Gastrocnemius medialis (tissue), 4 donors: ENCODE data around the gene IL21.

ENCODE experiments used
- POLR2A ChIP-seq, 2 donors: fragments of 450-650 bp; IDR thresholded peaks; one replicate each; pipeline ENCODE4 v1.6.1; 2017; ENCODE audit warnings: antibody characterized with exemption in 2 of 2, mild to moderate bottlenecking in 2 of 2, moderate library complexity in 2 of 2
- TF ChIP-seq, protein P1 (sequence below), 5 experiments: fragments of 450-650 bp in 3 of 5; fragments of 200-600 bp in 2 of 5; sonication (generic) in 2 of 5; IDR thresholded peaks in 4 of 5; conservative IDR thresholded peaks in 1 of 5; 1 replicate in 4 of 5; 2 replicates in 1 of 5; pipeline ENCODE4 v1.5.1; 2016 to 2019; ENCODE audit warnings: antibody characterized with exemption in 5 of 5, mild to moderate bottlenecking in 3 of 5, moderate library complexity in 3 of 5

DNA sequence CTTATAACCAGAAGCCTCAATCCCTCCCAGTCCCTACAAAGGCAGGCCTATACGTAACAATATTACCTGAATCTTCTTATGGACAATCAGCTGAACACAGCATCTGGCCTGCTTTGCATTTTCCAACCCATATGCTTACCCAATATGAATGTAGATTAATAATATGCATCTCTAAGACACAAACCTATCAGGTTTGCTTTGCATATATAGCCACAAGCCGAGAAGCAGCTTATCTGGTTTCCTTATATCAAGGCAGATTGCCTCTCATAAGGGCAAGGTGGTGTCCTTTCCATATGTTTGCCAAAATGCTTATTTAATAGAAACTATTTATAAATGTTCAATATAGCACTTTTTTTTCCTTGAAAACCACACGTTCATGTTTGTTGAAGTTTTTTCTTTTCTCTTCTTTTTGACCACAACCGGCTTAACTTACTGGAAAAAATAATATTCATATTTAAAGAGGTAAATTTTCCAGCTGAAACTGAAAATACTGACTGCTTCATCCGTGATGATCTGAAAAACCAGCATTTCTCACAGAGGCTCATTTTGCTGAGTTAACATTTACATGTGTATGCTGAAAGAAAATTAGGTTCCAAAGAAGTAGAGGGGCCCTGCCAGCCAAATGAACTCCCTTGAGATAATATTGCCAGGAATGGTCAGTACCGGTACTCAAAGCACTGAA is 3.8 kb downstream of the IL21 start:
- TF ChIP-seq POLR2A (IDR thresholded peaks at IDR 0.05), result no peak
- TF ChIP-seq, protein P1, sequence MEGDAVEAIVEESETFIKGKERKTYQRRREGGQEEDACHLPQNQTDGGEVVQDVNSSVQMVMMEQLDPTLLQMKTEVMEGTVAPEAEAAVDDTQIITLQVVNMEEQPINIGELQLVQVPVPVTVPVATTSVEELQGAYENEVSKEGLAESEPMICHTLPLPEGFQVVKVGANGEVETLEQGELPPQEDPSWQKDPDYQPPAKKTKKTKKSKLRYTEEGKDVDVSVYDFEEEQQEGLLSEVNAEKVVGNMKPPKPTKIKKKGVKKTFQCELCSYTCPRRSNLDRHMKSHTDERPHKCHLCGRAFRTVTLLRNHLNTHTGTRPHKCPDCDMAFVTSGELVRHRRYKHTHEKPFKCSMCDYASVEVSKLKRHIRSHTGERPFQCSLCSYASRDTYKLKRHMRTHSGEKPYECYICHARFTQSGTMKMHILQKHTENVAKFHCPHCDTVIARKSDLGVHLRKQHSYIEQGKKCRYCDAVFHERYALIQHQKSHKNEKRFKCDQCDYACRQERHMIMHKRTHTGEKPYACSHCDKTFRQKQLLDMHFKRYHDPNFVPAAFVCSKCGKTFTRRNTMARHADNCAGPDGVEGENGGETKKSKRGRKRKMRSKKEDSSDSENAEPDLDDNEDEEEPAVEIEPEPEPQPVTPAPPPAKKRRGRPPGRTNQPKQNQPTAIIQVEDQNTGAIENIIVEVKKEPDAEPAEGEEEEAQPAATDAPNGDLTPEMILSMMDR (IDR thresholded peaks at IDR 0.05 in 4 of 5, conservative IDR thresholded peaks at IDR 0.05 in 1 of 5), result no peak
